Heart left ventricle (tissue), 16 donors: ENCODE measurements around the gene NACC2. TPM values are rescaled to one million over a fixed set of nuclear protein-coding genes. Genes with fewer than 3 reads are reported as not detected.

Source experiments
- ATAC-seq, 4 donors: fragments of 200-7000 bp; cut with Tn5 transposase; one replicate each; pipeline ENCODE4 v1.9.1; 2020 to 2022; ENCODE audit warnings: moderate library complexity in 4 of 4, mild to moderate bottlenecking in 3 of 4, moderate number of reproducible peaks in 1 of 4
- DNase-seq, 5 donors: peaks; one replicate each; pipeline ENCODE4 v3.0.0-alpha.2; 2020
- H3K27ac ChIP-seq, 12 donors: fragments of 200-600 bp; sonication (generic) in 4 of 12; one replicate each; pipeline versions ENCODE4 v1.5.0 to v1.8.0; 2016 to 2022; ENCODE audit warnings: mild to moderate bottlenecking in 2 of 12
- H3K27me3 ChIP-seq, 9 donors: fragments of 200-600 bp; sonication (generic) in 2 of 9; one replicate each; pipeline versions ENCODE4 v1.5.1 to v1.8.0; 2016 to 2022; ENCODE audit warnings: mild to moderate bottlenecking in 3 of 9
- H3K36me3 ChIP-seq, 9 donors: fragments of 200-600 bp; sonication (generic) in 2 of 9; one replicate each; pipeline versions ENCODE4 v1.5.0 to v1.8.0; 2018 to 2022; ENCODE audit warnings: mild to moderate bottlenecking in 2 of 9
- H3K4me1 ChIP-seq, 12 donors: fragments of 200-600 bp; sonication (generic) in 4 of 12; one replicate each; pipeline versions ENCODE4 v1.5.0 to v1.8.0; 2016 to 2022; ENCODE audit warnings: mild to moderate bottlenecking in 3 of 12
- H3K4me3 ChIP-seq, 12 donors: fragments of 200-600 bp; sonication (generic) in 4 of 12; one replicate each; pipeline versions ENCODE4 v1.5.0 to v1.8.0; 2017 to 2022; ENCODE audit warnings: mild to moderate bottlenecking in 9 of 12, moderate library complexity in 4 of 12
- H3K9me3 ChIP-seq, 12 donors: fragments of 200-600 bp; sonication (generic) in 4 of 12; one replicate each; pipeline versions ENCODE4 v1.5.0 to v1.8.0; 2016 to 2022; ENCODE audit warnings: mild to moderate bottlenecking in 1 of 12
- POLR2A ChIP-seq, 2 donors: fragments of 450-650 bp; IDR thresholded peaks; one replicate each; pipeline ENCODE4 v1.6.1; 2017; ENCODE audit warnings: antibody characterized with exemption in 2 of 2, mild to moderate bottlenecking in 2 of 2, moderate library complexity in 2 of 2
- WGBS, 4 donors: extraction: QIAGEN DNeasy Blood & Tissue Kit in 2 of 4; methylation state at CpG; one replicate each; pipeline versions ENCODE4 v1.1.5 to v1.1.7; 2013 to 2018; 5-methylcytosine and 5-hydroxymethylcytosine counted together
- intact Hi-C, 10 donors: fragments of 100-400 bp; cut with DNase I; formaldehyde crosslinking; loops; one replicate each; pipeline versions ENCODE4 v1.11.1 to v1.14.2; 2022
- polyA plus RNA-seq, 2 donors: library from polyadenylated mRNA; stranded (reverse); fragments of 200-250 nt; gene quantifications; one replicate each; pipeline ENCODE4 v1.2.3, GENCODE V29; 2013
- total RNA-seq, 9 donors: library from RNA; depleted of rRNA in 2 of 9; stranded (reverse); fragments of >200 nt in 2 of 9; fragmentation: NEBNext Ultra II Directional in 3 of 9; extraction: Animal tissue kit (Norgen Biotek cat#: 25700) in 3 of 9; gene quantifications; one replicate each; pipeline versions ENCODE4 v1.1.0 to v1.2.4, GENCODE V29; 2016 to 2023
- TF ChIP-seq, protein P1 (sequence below), 12 donors: fragments of 200-600 bp; sonication (generic) in 4 of 12; IDR thresholded peaks; one replicate each; pipeline versions ENCODE4 v1.5.0 to v1.8.0; 2018 to 2022; ENCODE audit warnings: antibody characterized with exemption in 12 of 12, mild to moderate bottlenecking in 5 of 12
- donor health status: ischemic (EF 13 %, LVEDD 7.1; RV severe dilation, severe dysfunction).
- donor health status: healthy with polysubstance abuse.
- donor health status: DM: no; HTN: yes; CAD: no.
- donor health status: DM: no; HTN: no; CAD: no.
- donor health status: ischemic (EF 25% LVEDD 6.9; RV normal size, moderate dysfunction).
- donor health status: ischemic (EF 25% LVEDD 5.7; RV mildly dilated, moderate dysfunction).
- donor health status: healthy.
- donor health status: DM: yes; HTN: yes; CAD: no.
- donor health status: ischemic (EF 35%, LVEDD 5.7; RV mildly dilated, moderate dysfunction).
- donor health status: nonischemic (EF 11% LVEDD 7.7; RV severe dilation, severe dysfunction).
- donor health status: DM: yes; HTN: yes; CAD: no.
- donor health status: PGD.
- donor health status: ischemic (EF 29% LVEDD 5.4; RV normal size, mild dysfunction).
- donor health status: nonischemic (EF 23%, LVEDD 6.1; RV moderate dilation, normal function).

Gene NACC2
- total and polyA plus RNA-seq, 11 donors = 17.9 to 66.5 (median 47.4) TPM

DNA sequence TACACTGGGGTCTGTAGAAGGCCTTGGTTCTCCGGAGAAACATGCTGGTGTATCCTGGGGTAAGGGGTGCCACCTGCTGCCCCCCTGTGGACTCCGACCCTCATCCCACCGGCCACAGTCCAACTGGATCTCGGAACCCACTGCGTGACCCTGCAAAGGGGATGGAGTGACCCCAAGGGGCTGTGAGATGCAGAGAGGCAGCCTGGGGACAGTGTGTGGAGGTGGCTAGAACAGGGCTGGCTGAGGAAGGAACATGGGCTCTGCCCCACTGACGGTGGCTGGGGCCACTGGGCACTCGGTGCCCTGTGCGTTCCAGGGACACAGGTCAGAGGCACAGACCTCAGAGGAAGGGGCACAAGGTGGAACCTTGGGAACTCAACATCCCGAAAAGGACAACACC, 2.3 kb downstream of the NACC2 start:
- 59 to 80% (median 79%) methylated on average over 4 to 9 of the region's 9 CpGs for WGBS, 4 donors
- intact Hi-C loops = loop anchor here in 1 of 10 donors (2.0 kb wide), 1 partner anchor 26 kb away; the partner anchor contains the start of gene TMEM250
- Histone ChIP-seq H3K36me3 (no peaks in the 10 kb centered on the region), H3K27ac (peak overlapping the region in 11 of 12 donors; percentile 93 to 99 (median 98)), H3K4me1 (peaks cover 17 to 78% (median 71%) of the 10 kb centered on the region in 12 donors), H3K9me3 (no peaks in the 10 kb centered on the region), H3K27me3 (no peaks in the 10 kb centered on the region), H3K4me3 (peak overlapping the region in 7 of 12 donors; percentile 75 to 97 (median 90))
- ATAC-seq (no peak), DNase-seq (peak in 3 of 5 donors; percentile 21 to 57 (median 23))
- TF ChIP-seq POLR2A (IDR thresholded peaks at IDR 0.05) = no peak
- TF ChIP-seq, protein P1, sequence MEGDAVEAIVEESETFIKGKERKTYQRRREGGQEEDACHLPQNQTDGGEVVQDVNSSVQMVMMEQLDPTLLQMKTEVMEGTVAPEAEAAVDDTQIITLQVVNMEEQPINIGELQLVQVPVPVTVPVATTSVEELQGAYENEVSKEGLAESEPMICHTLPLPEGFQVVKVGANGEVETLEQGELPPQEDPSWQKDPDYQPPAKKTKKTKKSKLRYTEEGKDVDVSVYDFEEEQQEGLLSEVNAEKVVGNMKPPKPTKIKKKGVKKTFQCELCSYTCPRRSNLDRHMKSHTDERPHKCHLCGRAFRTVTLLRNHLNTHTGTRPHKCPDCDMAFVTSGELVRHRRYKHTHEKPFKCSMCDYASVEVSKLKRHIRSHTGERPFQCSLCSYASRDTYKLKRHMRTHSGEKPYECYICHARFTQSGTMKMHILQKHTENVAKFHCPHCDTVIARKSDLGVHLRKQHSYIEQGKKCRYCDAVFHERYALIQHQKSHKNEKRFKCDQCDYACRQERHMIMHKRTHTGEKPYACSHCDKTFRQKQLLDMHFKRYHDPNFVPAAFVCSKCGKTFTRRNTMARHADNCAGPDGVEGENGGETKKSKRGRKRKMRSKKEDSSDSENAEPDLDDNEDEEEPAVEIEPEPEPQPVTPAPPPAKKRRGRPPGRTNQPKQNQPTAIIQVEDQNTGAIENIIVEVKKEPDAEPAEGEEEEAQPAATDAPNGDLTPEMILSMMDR (IDR thresholded peaks at IDR 0.05) = no peak

DNA sequence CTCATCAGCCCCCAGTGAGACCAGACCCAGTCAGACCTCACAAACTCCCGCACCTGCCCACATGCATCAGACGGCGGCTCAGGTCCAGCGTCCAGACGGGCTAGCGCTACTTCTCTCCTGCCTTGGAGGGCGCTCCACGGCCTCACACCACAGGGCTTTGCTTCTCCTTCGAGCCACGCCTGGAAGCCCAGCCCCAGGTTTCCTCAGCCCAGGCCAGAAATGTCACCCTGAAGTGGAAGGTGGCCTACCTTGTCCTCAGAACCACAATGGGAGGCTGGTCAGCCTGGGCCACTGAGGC, 2.8 kb downstream of the NACC2 start:
- H3K9me3 ChIP-seq = no peaks in the 10 kb centered on the region
- intact Hi-C loops = loop anchor here in 1 of 10 donors (2.0 kb wide), 1 partner anchor 26 kb away; the partner anchor contains the start of gene TMEM250
- DNase-seq (peak in 3 of 5 donors; percentile 22 to 49 (median 36)), ATAC-seq (no peak)
- TF ChIP-seq, protein P1 (IDR thresholded peaks at IDR 0.05) = no peak
- TF ChIP-seq POLR2A (IDR thresholded peaks at IDR 0.05) = no peak
- H3K4me1 ChIP-seq = peaks cover 18 to 83% (median 75%) of the 10 kb centered on the region in 12 donors
- peak overlapping the region in 11 of 12 donors; percentile 62 to 99 (median 98) for H3K27ac ChIP-seq
- 81 to 91% (median 88%) methylated on average over 10 of the region's 10 CpGs for WGBS, 4 donors
- no peak overlapping the region for H3K4me3 ChIP-seq
- no peaks in the 10 kb centered on the region for H3K36me3 ChIP-seq
- no peaks in the 10 kb centered on the region for H3K27me3 ChIP-seq

- WGBS, 4 donors = 71 to 80% (median 76%) methylated on average over 17 to 20 of the region's 20 CpGs
- H3K27ac ChIP-seq = peak overlapping the region; percentile 55 to 99 (median 98)
- no peaks in the 10 kb centered on the region for H3K36me3 ChIP-seq
- peaks cover 22 to 88% (median 80%) of the 10 kb centered on the region in 12 donors for H3K4me1 ChIP-seq
- H3K9me3 ChIP-seq = no peaks in the 10 kb centered on the region
- DNase-seq (peak in 3 of 5 donors; percentile 18 to 57 (median 23)), ATAC-seq (no peak)
- intact Hi-C loops = loop anchor here in 2 of 10 donors (2.0 kb wide), 2 partner anchors 27 to 31 kb away; partner anchors contain the start of gene TMEM250 (in 1 of the 2)
- H3K27me3 ChIP-seq = no peaks in the 10 kb centered on the region
- TF ChIP-seq, protein P1 (IDR thresholded peaks at IDR 0.05) = no peak
- no peak for TF ChIP-seq POLR2A (IDR thresholded peaks at IDR 0.05)
- H3K4me3 ChIP-seq = peak overlapping the region in 4 of 12 donors; percentile 7 to 31 (median 14)
These were observed 3.3 kb downstream of the NACC2 start for GRCh38 chr9:136091582-136092352.
